ENCODE data around the gene ADAM22. TPM values are rescaled to one million over a fixed set of nuclear protein-coding genes. Genes with fewer than 3 reads are reported as not detected.
A peak's percentile ranks its signal among the peaks of the same experiment; 100 is the strongest.

ADAM22 gene
- total RNA-seq, 1 experiment from 2014 or later, result 10.1 TPM

DNA sequence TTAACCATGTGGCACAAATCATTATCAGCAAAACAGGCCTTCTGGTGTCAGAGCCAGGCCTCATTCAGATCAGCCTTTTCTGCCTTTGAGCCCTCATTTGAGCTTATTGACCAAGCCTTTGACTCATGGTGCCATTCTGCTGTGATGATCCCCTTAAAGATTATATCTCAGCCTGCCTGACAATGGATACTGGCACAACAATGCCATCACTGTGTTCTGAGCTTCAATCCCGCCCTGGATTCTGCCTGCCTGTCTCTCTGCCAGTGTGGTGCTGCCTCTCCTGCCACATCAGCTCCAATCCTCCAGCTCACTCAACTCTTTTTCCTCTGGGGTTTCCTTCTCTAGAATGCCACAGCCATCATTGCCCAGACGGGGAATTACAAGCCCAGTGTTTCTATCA lies 233.2 kb downstream of the ADAM22 start:
- no peak for TF ChIP-seq CTCF (IDR thresholded peaks at IDR 0.05; ENCODE audit: insufficient read depth in 1 of 2, low read depth in 1 of 2, low read length in 1 of 2, severe bottlenecking in 1 of 2, unreplicated experiment in 1 of 2)
- H3K36me3 ChIP-seq (ENCODE audit: control insufficient read depth, insufficient read depth, low read length), result no peaks in the 10 kb centered on the region
- no peak overlapping the region for H3K4me3 ChIP-seq (ENCODE audit: low read depth, low read length)
- Mint-ChIP-seq H3K4me3 (ENCODE audit: unreplicated experiment) (no peak overlapping the region), H3K4me1 (ENCODE audit: low read depth, unreplicated experiment) (no peaks in the 10 kb centered on the region), H3K9me3 (ENCODE audit: unreplicated experiment) (no peaks in the 10 kb centered on the region), H3K27me3 (ENCODE audit: insufficient read depth, unreplicated experiment) (no peaks in the 10 kb centered on the region), H3K36me3 (ENCODE audit: insufficient read depth, unreplicated experiment) (no peaks in the 10 kb centered on the region), H3K27ac (ENCODE audit: unreplicated experiment) (no peak overlapping the region)
- H3K27me3 ChIP-seq (replicated peaks; ENCODE audit: control insufficient read depth, insufficient read depth, low read length), result no peaks in the 10 kb centered on the region
- DNase-seq, result no peak
- ChIA-PET CTCF (no interaction called here), POLR2A (no interaction called here)
- no TSS peak for BruUV-seq (replicated peaks)
- no peaks in the 10 kb centered on the region for H3K9me3 ChIP-seq
- intact Hi-C loops (cut with micrococcal nuclease; ENCODE audit: unreplicated experiment), result no loop called here
- no peaks in the 10 kb centered on the region for H3K4me1 ChIP-seq

- POLR2A ChIA-PET, result no interaction called here
- no peak overlapping the region for H3K27ac Mint-ChIP-seq (ENCODE audit: unreplicated experiment)
Measured at GRCh38 chr7:88167721-88168120, 233.7 kb downstream of the ADAM22 start.

DNA sequence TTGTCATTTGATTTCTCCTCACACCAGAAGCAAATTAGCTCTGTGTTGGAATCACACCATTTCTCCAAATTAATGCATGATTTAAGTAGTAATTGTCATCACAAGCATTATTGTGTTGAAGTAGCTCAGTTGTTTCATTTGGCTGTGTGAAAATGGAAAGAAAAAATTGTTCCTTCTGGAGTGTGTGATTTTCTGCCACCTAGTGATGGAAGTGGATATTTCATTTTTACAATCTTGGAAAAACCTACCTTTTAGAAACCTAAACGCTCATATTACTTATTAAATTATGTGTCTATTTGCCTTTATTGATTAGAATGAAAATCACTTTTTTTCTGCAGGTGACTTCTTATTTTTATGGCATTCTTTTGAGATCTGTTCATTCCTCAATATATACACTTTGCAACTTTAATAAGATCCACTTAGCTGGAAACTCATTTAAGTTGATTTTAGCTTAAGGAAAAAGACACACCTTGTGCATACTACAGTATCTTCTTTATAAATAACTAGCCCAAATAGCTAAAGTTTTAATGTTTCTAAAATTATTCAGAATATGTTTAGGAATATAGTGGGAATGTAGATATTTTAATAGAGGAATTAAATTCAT lies 235.8 kb downstream of the ADAM22 start:
- intact Hi-C loops (cut with micrococcal nuclease; ENCODE audit: unreplicated experiment), result loop anchor here (1.0 to 2.0 kb wide), 3 partner anchors 19 to 372 kb away; no protein-coding TSS in a partner anchor
- Mint-ChIP-seq H3K36me3 (ENCODE audit: insufficient read depth, unreplicated experiment) (no peaks in the 10 kb centered on the region), H3K9me3 (ENCODE audit: unreplicated experiment) (no peaks in the 10 kb centered on the region), H3K4me3 (ENCODE audit: unreplicated experiment) (no peak overlapping the region), H3K4me1 (ENCODE audit: low read depth, unreplicated experiment) (no peaks in the 10 kb centered on the region), H3K27ac (ENCODE audit: unreplicated experiment) (no peak overlapping the region), H3K27me3 (ENCODE audit: insufficient read depth, unreplicated experiment) (no peaks in the 10 kb centered on the region)
- Histone ChIP-seq H3K9me3 (no peaks in the 10 kb centered on the region), H3K27me3 (replicated peaks; ENCODE audit: control insufficient read depth, insufficient read depth, low read length) (no peaks in the 10 kb centered on the region), H3K36me3 (ENCODE audit: control insufficient read depth, insufficient read depth, low read length) (no peaks in the 10 kb centered on the region), H3K4me3 (ENCODE audit: low read depth, low read length) (no peak overlapping the region), H3K4me1 (no peaks in the 10 kb centered on the region)
- ChIA-PET CTCF (interaction anchor here (0.8 to 1.0 kb wide), 2 partner anchors 11 to 372 kb away, joined by 3 read pairs; no protein-coding TSS in a partner anchor), POLR2A (no interaction called here)
- peak in 1 of 2 experiments; percentile 54 for TF ChIP-seq CTCF (IDR thresholded peaks at IDR 0.05; ENCODE audit: insufficient read depth in 1 of 2, low read depth in 1 of 2, low read length in 1 of 2, severe bottlenecking in 1 of 2, unreplicated experiment in 1 of 2)
- peak in 1 of 2 experiments; percentile 13 for DNase-seq
- no TSS peak for BruUV-seq (replicated peaks)

More at GRCh38 chr7:88167721-88168120, 233.7 kb downstream of the ADAM22 start:
- Mint-ChIP-seq H3K36me3 (ENCODE audit: insufficient read depth, unreplicated experiment) (no peaks in the 10 kb centered on the region), H3K4me1 (ENCODE audit: low read depth, unreplicated experiment) (no peaks in the 10 kb centered on the region), H3K4me3 (ENCODE audit: unreplicated experiment) (no peak overlapping the region), H3K27me3 (ENCODE audit: insufficient read depth, unreplicated experiment) (no peaks in the 10 kb centered on the region), H3K9me3 (ENCODE audit: unreplicated experiment) (no peaks in the 10 kb centered on the region)
- BruUV-seq (replicated peaks), result no TSS peak
- no peaks in the 10 kb centered on the region for H3K4me1 ChIP-seq
- CTCF ChIA-PET, result no interaction called here
- intact Hi-C loops (cut with micrococcal nuclease; ENCODE audit: unreplicated experiment), result loop anchor here (2.0 kb wide), 1 partner anchor 27 kb away; no protein-coding TSS in a partner anchor
- no peak for TF ChIP-seq CTCF (IDR thresholded peaks at IDR 0.05; ENCODE audit: insufficient read depth in 1 of 2, low read depth in 1 of 2, low read length in 1 of 2, severe bottlenecking in 1 of 2, unreplicated experiment in 1 of 2)
- H3K9me3 ChIP-seq, result no peaks in the 10 kb centered on the region
- H3K4me3 ChIP-seq (ENCODE audit: low read depth, low read length), result no peak overlapping the region
- H3K36me3 ChIP-seq (ENCODE audit: control insufficient read depth, insufficient read depth, low read length), result no peaks in the 10 kb centered on the region
- H3K27me3 ChIP-seq (replicated peaks; ENCODE audit: control insufficient read depth, insufficient read depth, low read length), result no peaks in the 10 kb centered on the region
- DNase-seq, result no peak

Data from Caco-2 (cell line).